Endodermal cell (in vitro differentiated cells): Measurements from ENCODE around the gene SPATA21. TPM values are rescaled to one million over a fixed set of nuclear protein-coding genes. Genes with fewer than 3 reads are reported as not detected.

Experiments
- DNase-seq: peaks from one replicate; pipeline ENCODE4 v3.0.0-alpha.2; 2017
- H3K27ac ChIP-seq: 2 replicates; pipeline ENCODE4 v1.5.1; 2013; ENCODE audit warnings: mild to moderate bottlenecking, low read depth, low read length, moderate library complexity
- H3K27me3 ChIP-seq: 2 replicates; pipeline ENCODE4 v1.6.1; 2013; ENCODE audit warnings: mild to moderate bottlenecking, low read length, moderate library complexity; ENCODE audit not compliant: insufficient read depth, control insufficient read depth, poor library complexity, severe bottlenecking
- H3K36me3 ChIP-seq: 2 replicates; pipeline ENCODE4 v1.7.0; 2013; ENCODE audit warnings: mild to moderate bottlenecking, low read length, moderate library complexity; ENCODE audit not compliant: control insufficient read depth, insufficient read depth
- H3K4me1 ChIP-seq: one replicate; pipeline ENCODE4 v1.7.0; 2013; ENCODE audit warnings: low read length; ENCODE audit not compliant: control insufficient read depth, insufficient read depth
- H3K4me3 ChIP-seq: 2 replicates; pipeline ENCODE4 v1.5.1; 2013; ENCODE audit warnings: mild to moderate bottlenecking, low read length, moderate library complexity
- H3K9ac ChIP-seq: 2 replicates; pipeline ENCODE4 v1.6.1; 2013; ENCODE audit warnings: mild to moderate bottlenecking, low read length, moderate library complexity; ENCODE audit not compliant: poor library complexity, severe bottlenecking; ENCODE audit errors: extremely low read depth
- H3K9me3 ChIP-seq: 2 replicates; pipeline ENCODE4 v1.6.1; 2013; ENCODE audit warnings: mild to moderate bottlenecking, low read length, moderate library complexity; ENCODE audit not compliant: control insufficient read depth
- H3K27ac Mint-ChIP-seq: 2 replicates; pipeline ENCODE4 v1.8.0; 2020; ENCODE audit warnings: mixed read lengths
- H3K27me3 Mint-ChIP-seq: 2 replicates; pipeline ENCODE4 v1.8.0; 2021; ENCODE audit warnings: mild to moderate bottlenecking, mixed read lengths; ENCODE audit not compliant: insufficient read depth
- H3K36me3 Mint-ChIP-seq: 2 replicates; pipeline ENCODE4 v1.8.0; 2020; ENCODE audit warnings: low read depth, mixed read lengths
- H3K4me1 Mint-ChIP-seq: 2 replicates; pipeline ENCODE4 v1.8.0; 2020; ENCODE audit warnings: mixed read lengths
- H3K4me3 Mint-ChIP-seq: 2 replicates; pipeline ENCODE4 v1.8.0; 2020; ENCODE audit warnings: mild to moderate bottlenecking, moderate library complexity, mixed read lengths
- H3K9me3 Mint-ChIP-seq: 2 replicates; pipeline ENCODE4 v1.8.0; 2020; ENCODE audit warnings: mild to moderate bottlenecking, mixed read lengths
- CTCF ChIP-seq: fragments of 200-600 bp; sonication (generic); conservative IDR thresholded peaks from 2 replicates; pipeline ENCODE4 v1.5.0; 2021; ENCODE audit warnings: antibody characterized with exemption, mild to moderate bottlenecking
- WGBS, 2 experiments: methylation state at CpG; one replicate each; pipeline versions ENCODE4 v1.1.5 to v1.1.7; 2013; ENCODE audit warnings: missing lambda C conversion rate in 2 of 2, mixed read lengths in 1 of 2; ENCODE audit not compliant: insufficient coverage in 1 of 2, insufficient read length in 1 of 2; 5-methylcytosine and 5-hydroxymethylcytosine counted together
- total RNA-seq, 2 donors: library from RNA; stranded (reverse); fragmentation: NEBNext Ultra II Directional in 1 of 2; extraction: Animal tissue kit (Norgen Biotek cat#: 25700) in 1 of 2; gene quantifications; 2 replicates in 1 of 2; 3 replicates in 1 of 2; pipeline ENCODE4 v1.2.1, GENCODE V29; 2021

The SPATA21 gene
- total RNA-seq, 2 donors from 2014 or later: not detected

- H3K27me3 Mint-ChIP-seq: peaks cover 6% of the 10 kb centered on the region
- H3K36me3 Mint-ChIP-seq: peaks cover 29% of the 10 kb centered on the region
- Histone ChIP-seq H3K27me3 (no peaks in the 10 kb centered on the region), H3K27ac (no peak overlapping the region), H3K9me3 (no peaks in the 10 kb centered on the region), H3K36me3 (peaks cover 34% of the 10 kb centered on the region), H3K9ac (no peak overlapping the region), H3K4me1 (no peaks in the 10 kb centered on the region), H3K4me3 (peak overlapping the region; percentile 99)
- no peak for DNase-seq
- peak overlapping the region; percentile 94 for H3K4me3 Mint-ChIP-seq
- H3K9me3 Mint-ChIP-seq: no peaks in the 10 kb centered on the region
- TF ChIP-seq CTCF: no peak
- H3K27ac Mint-ChIP-seq: no peak overlapping the region
- H3K4me1 Mint-ChIP-seq: peaks cover 10% of the 10 kb centered on the region
- WGBS, 2 experiments: 91 to 97% methylated on average over 3 to 7 of the region's 7 CpGs
Measured at GRCh38 chr1:16442265-16442664, 5.0 kb upstream of the SPATA21 start.

DNA sequence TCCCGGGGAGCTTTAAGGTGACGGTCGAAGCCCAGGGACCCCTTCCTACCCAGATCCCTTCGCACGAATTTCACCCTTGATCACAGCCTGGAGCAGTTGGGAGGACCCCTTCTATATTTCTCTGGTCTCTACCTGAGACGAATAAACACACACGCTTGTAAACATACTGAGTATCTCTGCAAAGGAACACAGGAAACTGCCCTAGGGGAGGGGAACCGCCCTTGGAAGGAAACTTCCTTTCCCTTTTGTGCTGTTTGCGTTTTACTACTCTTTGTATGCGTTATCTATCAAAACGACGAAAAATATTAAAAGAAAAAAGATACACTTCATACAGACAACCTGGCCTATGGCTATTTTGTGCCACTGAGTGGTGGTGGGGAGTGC, 4.0 kb upstream of the SPATA21 start:
- Histone ChIP-seq H3K27me3 (no peaks in the 10 kb centered on the region), H3K27ac (no peak overlapping the region), H3K9me3 (no peaks in the 10 kb centered on the region), H3K36me3 (peaks cover 31% of the 10 kb centered on the region), H3K9ac (peak overlapping the region; percentile 80), H3K4me3 (peak overlapping the region; percentile 99), H3K4me1 (no peaks in the 10 kb centered on the region)
- Mint-ChIP-seq H3K27me3 (peaks cover 6% of the 10 kb centered on the region), H3K9me3 (no peaks in the 10 kb centered on the region), H3K4me1 (peaks cover 10% of the 10 kb centered on the region), H3K36me3 (peaks cover 26% of the 10 kb centered on the region), H3K27ac (peak overlapping the region; percentile 91), H3K4me3 (peak overlapping the region; percentile 94)
- no peak for DNase-seq
- no peak for TF ChIP-seq CTCF
- 1 to 4% methylated on average over 3 to 11 of the region's 12 CpGs for WGBS, 2 experiments

GRCh38 chr1:16440470-16441281, 3.5 kb upstream of the SPATA21 start, which contains the start of gene NECAP2:
Gene NECAP2, plus strand, starts transcription at chr1:16440724. Its CDS starts 38 bp downstream, at chr1:16440762.
- no peaks in the 10 kb centered on the region for H3K9me3 Mint-ChIP-seq
- H3K27ac Mint-ChIP-seq: peak within 1 kb of the TSS; percentile 91
- H3K27me3 Mint-ChIP-seq: peaks cover 6% of the 10 kb centered on the region
- H3K4me3 ChIP-seq: peak within 1 kb of the TSS; percentile 99
- peak; percentile 94 for TF ChIP-seq CTCF
- peak within 1 kb of the TSS; percentile 53 for H3K27ac ChIP-seq
- peak; percentile 99 for DNase-seq
- 1% methylated on average over 25 to 68 of the region's 68 CpGs for WGBS, 2 experiments
- peak within 1 kb of the TSS; percentile 80 for H3K9ac ChIP-seq
- H3K27me3 ChIP-seq: no peaks in the 10 kb centered on the region
- H3K4me1 ChIP-seq: no peaks in the 10 kb centered on the region
- H3K4me3 Mint-ChIP-seq: peak within 1 kb of the TSS; percentile 94
- peaks cover 22% of the 10 kb centered on the region for H3K36me3 Mint-ChIP-seq
- no peaks in the 10 kb centered on the region for H3K9me3 ChIP-seq
- H3K4me1 Mint-ChIP-seq: peaks cover 10% of the 10 kb centered on the region
- H3K36me3 ChIP-seq: peaks cover 31% of the 10 kb centered on the region
